DOHH2 (cell line): ENCODE measurements around the gene CCDC8.

Source experiments
- H3F3A ChIP-seq: fragments of 200-600 bp; sonication (generic), shearing (Covaris generic); 2 replicates; pipeline ENCODE4 v1.6.0; 2016; ENCODE audit warnings: antibody characterized with exemption, mild to moderate bottlenecking; ENCODE audit not compliant: control insufficient read depth, insufficient read depth
- H3K27ac ChIP-seq: fragments of 200-600 bp; sonication (generic); 2 replicates; pipeline ENCODE4 v1.5.1; 2014; ENCODE audit warnings: low read depth, mild to moderate bottlenecking, low read length, moderate library complexity
- H3K27me3 ChIP-seq: fragments of 200-600 bp; sonication (generic); 2 replicates; pipeline ENCODE4 v1.6.1; 2014; ENCODE audit warnings: mild to moderate bottlenecking, low read length, mixed read lengths; ENCODE audit not compliant: control insufficient read depth
- H3K36me3 ChIP-seq: fragments of 200-600 bp; sonication (generic); 2 replicates; pipeline ENCODE4 v1.6.1; 2014; ENCODE audit warnings: mild to moderate bottlenecking, low read length, moderate library complexity, mixed read lengths; ENCODE audit not compliant: control insufficient read depth
- H3K4me1 ChIP-seq: fragments of 200-600 bp; sonication (generic); 2 replicates; pipeline ENCODE4 v1.6.1; 2014; ENCODE audit warnings: mild to moderate bottlenecking, low read length, mixed read lengths; ENCODE audit not compliant: control insufficient read depth
- H3K4me2 ChIP-seq: fragments of 200-600 bp; sonication (generic); 2 replicates; pipeline ENCODE4 v1.6.0; 2014; ENCODE audit warnings: mild to moderate bottlenecking, low read length, moderate library complexity
- H3K4me3 ChIP-seq: fragments of 200-600 bp; sonication (generic); 2 replicates; pipeline ENCODE4 v1.5.1; 2014; ENCODE audit warnings: mild to moderate bottlenecking, low read length, mixed read lengths
- H3K79me2 ChIP-seq: fragments of 200-600 bp; sonication (generic); 2 replicates; pipeline ENCODE4 v1.6.1; 2014; ENCODE audit warnings: mild to moderate bottlenecking, low read length, mixed read lengths; ENCODE audit not compliant: control insufficient read depth
- H3K9me2 ChIP-seq: fragments of 200-600 bp; sonication (generic); replicated peaks from 2 replicates; pipeline ENCODE4 v1.6.1; 2014; ENCODE audit warnings: mild to moderate bottlenecking, low read length, mixed read lengths; ENCODE audit not compliant: control insufficient read depth
- H3K9me3 ChIP-seq: fragments of 200-600 bp; sonication (generic); 2 replicates; pipeline ENCODE4 v1.6.1; 2014; ENCODE audit warnings: antibody characterized with exemption, low read length, mixed read lengths; ENCODE audit not compliant: control insufficient read depth, insufficient read depth
- H4K20me1 ChIP-seq: fragments of 200-600 bp; sonication (generic); 2 replicates; pipeline ENCODE4 v1.6.0; 2014; ENCODE audit warnings: low read depth, mild to moderate bottlenecking, antibody characterized with exemption, low read length, moderate library complexity; ENCODE audit not compliant: control insufficient read depth, insufficient read depth
- EZH2phosphoT487 ChIP-seq: fragments of 200-600 bp; sonication (generic); IDR thresholded peaks from 2 replicates; pipeline ENCODE4 v1.6.1; 2017; ENCODE audit warnings: borderline replicate concordance, mild to moderate bottlenecking, antibody characterized with exemption, low read length, moderate library complexity, mixed read lengths
- TF ChIP-seq, protein P1 (sequence below): fragments of 200-600 bp; sonication (generic); IDR thresholded peaks from one replicate; pipeline ENCODE4 v1.5.1; 2014; ENCODE audit warnings: antibody characterized with exemption, mild to moderate bottlenecking, low read depth, low read length; ENCODE audit not compliant: poor library complexity, severe bottlenecking

The CCDC8 gene

DNA sequence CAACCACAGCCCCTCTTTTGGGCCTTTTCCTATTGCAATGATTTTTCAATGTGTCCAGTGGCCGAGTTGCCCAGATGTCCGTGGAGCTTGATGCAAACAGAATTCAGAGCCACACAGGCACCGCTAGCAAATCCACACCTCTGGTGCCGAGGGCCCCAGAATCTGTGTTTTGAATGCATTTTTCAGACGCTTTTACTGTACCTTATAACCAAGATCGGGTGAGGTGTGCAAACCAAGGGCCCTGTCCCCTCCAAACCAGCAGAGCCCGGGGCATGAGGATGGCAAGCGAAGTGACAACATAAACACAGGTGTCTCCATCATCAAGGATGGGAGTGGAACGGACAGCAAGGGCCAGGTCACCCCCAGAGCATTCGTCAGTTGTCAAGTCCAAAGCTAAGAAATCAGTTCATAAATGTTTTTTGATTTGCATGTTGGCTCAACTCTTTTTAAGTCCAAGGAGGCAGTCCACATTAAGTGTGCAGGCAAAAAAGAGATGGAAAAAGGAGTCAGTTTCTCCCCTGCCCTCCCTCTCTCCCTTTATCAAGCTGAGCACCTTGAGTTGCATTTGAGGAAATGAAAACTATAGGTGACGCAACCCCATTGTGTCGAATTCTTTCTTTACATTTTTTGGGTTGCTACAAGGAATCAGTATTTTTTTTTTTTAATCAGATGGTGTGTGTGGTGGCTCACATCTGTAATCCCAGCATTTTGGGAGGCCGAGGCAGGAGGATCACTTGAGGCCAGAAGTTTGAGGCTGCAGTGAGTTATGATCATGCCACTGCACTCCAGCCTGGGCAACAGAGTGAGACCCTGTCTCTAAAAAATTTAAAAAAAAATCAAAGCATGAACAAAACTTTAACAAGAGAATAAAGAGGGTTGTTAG is 2.9 kb downstream of the CCDC8 start:
- Histone ChIP-seq H3K4me3 (no peak overlapping the region), H3K27me3 (0 out of 2 replicates have a peak, but pooled peaks cover 2% of the 10 kb centered on the region), H3K4me2 (no peak overlapping the region), H3F3A (no peaks in the 10 kb centered on the region), H3K36me3 (no peaks in the 10 kb centered on the region), H3K9me3 (no peaks in the 10 kb centered on the region), H3K27ac (no peak overlapping the region), H4K20me1 (no peaks in the 10 kb centered on the region), H3K79me2 (no peaks in the 10 kb centered on the region), H3K4me1 (no peaks in the 10 kb centered on the region), H3K9me2 (no peaks in the 10 kb centered on the region)
- TF ChIP-seq EZH2phosphoT487: no peak
- TF ChIP-seq, protein P1, sequence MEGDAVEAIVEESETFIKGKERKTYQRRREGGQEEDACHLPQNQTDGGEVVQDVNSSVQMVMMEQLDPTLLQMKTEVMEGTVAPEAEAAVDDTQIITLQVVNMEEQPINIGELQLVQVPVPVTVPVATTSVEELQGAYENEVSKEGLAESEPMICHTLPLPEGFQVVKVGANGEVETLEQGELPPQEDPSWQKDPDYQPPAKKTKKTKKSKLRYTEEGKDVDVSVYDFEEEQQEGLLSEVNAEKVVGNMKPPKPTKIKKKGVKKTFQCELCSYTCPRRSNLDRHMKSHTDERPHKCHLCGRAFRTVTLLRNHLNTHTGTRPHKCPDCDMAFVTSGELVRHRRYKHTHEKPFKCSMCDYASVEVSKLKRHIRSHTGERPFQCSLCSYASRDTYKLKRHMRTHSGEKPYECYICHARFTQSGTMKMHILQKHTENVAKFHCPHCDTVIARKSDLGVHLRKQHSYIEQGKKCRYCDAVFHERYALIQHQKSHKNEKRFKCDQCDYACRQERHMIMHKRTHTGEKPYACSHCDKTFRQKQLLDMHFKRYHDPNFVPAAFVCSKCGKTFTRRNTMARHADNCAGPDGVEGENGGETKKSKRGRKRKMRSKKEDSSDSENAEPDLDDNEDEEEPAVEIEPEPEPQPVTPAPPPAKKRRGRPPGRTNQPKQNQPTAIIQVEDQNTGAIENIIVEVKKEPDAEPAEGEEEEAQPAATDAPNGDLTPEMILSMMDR: no peak

DNA sequence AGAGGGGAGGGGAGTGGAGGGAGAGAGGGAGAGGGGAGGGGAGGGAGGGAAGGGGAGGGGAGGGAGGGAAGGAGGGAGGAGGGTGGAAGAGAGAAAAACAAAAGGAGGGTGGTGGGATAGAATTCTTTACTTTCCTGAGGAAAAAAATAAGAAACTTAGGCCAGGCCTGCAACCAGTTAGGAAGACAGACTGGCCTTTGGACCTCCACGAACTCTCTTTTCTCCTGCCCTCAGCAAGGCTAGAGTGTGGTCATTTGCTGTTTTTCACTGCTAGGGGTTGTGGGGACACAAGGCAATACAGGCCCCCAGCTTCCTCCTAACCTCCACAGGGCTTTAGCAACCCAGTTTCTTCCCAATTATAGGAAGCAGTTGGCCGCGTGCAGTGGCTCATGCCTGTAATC is 4.2 kb downstream of the CCDC8 start:
- Histone ChIP-seq H3K4me3 (no peak overlapping the region), H3K27me3 (peaks cover 3% of the 10 kb centered on the region; the same call in 1 of the 2 replicates), H3K36me3 (no peaks in the 10 kb centered on the region), H3K9me3 (no peaks in the 10 kb centered on the region), H3K4me1 (no peaks in the 10 kb centered on the region), H3K9me2 (no peaks in the 10 kb centered on the region), H4K20me1 (no peaks in the 10 kb centered on the region), H3K79me2 (no peaks in the 10 kb centered on the region), H3F3A (no peaks in the 10 kb centered on the region), H3K4me2 (no peak overlapping the region), H3K27ac (no peak overlapping the region)
- TF ChIP-seq EZH2phosphoT487: no peak
- TF ChIP-seq, protein P1: no peak

DNA sequence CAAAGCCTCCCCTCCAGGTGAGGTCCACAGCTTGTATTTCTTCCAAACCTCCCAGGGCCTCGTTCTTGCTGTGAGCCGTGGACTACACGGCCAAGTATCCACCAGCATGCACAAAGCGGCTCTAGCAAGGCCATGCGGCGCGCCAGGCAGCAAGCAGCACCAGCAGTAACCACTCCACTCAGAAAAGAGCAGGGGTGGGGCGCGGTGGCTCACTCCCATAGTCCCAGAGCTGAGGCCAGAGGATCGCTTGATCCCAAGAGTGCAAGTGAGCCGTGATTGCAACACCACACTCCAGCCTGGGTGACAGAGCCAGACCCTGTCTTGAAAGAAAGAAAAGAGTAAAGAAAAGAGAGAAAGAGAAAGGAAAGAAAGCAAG is 4.7 kb downstream of the CCDC8 start:
- no peaks in the 10 kb centered on the region for H4K20me1 ChIP-seq
- no peak for TF ChIP-seq EZH2phosphoT487
- TF ChIP-seq, protein P1: no peak
- no peaks in the 10 kb centered on the region for H3K79me2 ChIP-seq
- no peaks in the 10 kb centered on the region for H3K9me2 ChIP-seq
- no peak overlapping the region for H3K4me2 ChIP-seq
- H3K36me3 ChIP-seq: no peaks in the 10 kb centered on the region
- no peak overlapping the region for H3K4me3 ChIP-seq
- H3K27me3 ChIP-seq: peaks cover 9% of the 10 kb centered on the region
- H3F3A ChIP-seq: no peaks in the 10 kb centered on the region
- no peaks in the 10 kb centered on the region for H3K4me1 ChIP-seq
- H3K27ac ChIP-seq: no peak overlapping the region
- H3K9me3 ChIP-seq: no peaks in the 10 kb centered on the region
